Caco-2 (cell line): ENCODE measurements around the gene CHMP6. TPM values are rescaled to one million over a fixed set of nuclear protein-coding genes. Genes with fewer than 3 reads are reported as not detected.

Experiments
- BruUV-seq: library from RNA; stranded (reverse); fragments of 400-500 nt; replicated peaks from 2 replicates; lab custom pipeline; 2021; lab: Mats Ljungman, UMichigan
- CTCF ChIA-PET: fragments of 300-600 bp; sonication (Branson Sonifier 250); formaldehyde crosslinking; loops from one replicate; lab custom pipeline; 2022; ENCODE audit warnings: antibody characterized with exemption; lab: Charles Lee
- POLR2A ChIA-PET: fragments of 300-600 bp; sonication (Branson Sonifier 250); formaldehyde crosslinking; loops from one replicate; lab custom pipeline; 2022; ENCODE audit warnings: antibody characterized with exemption; lab: Charles Lee
- DNase-seq, 2 experiments: peaks; one replicate each; pipeline versions ENCODE4 v3.0.0 to v3.0.0-alpha.2; 2020 to 2022
- H3K27me3 ChIP-seq: replicated peaks from 2 replicates; pipeline ENCODE4 v1.6.0; 2011; ENCODE audit warnings: low read length; ENCODE audit not compliant: control insufficient read depth, insufficient read depth
- H3K36me3 ChIP-seq: 2 replicates; pipeline ENCODE4 v1.5.1; 2011; ENCODE audit warnings: low read length; ENCODE audit not compliant: control insufficient read depth, insufficient read depth
- H3K4me1 ChIP-seq: fragments of 250-450 bp; sonication (Bioruptor Pico); 2 replicates; pipeline ENCODE4 v1.5.1; 2020; ENCODE audit warnings: mild to moderate bottlenecking
- H3K4me3 ChIP-seq: 2 replicates; pipeline ENCODE4 v1.5.1; 2011; ENCODE audit warnings: low read depth, mild to moderate bottlenecking, control low read depth, low read length
- H3K9me3 ChIP-seq: fragments of 250-450 bp; sonication (Bioruptor Pico); 2 replicates; pipeline ENCODE4 v1.5.1; 2020; ENCODE audit warnings: mild to moderate bottlenecking, moderate library complexity
- H3K27ac Mint-ChIP-seq: one replicate; pipeline ENCODE4 v1.8.0; 2022; ENCODE audit warnings: mixed read lengths; ENCODE audit not compliant: unreplicated experiment
- H3K27me3 Mint-ChIP-seq: one replicate; pipeline ENCODE4 v1.8.0; 2022; ENCODE audit warnings: mixed read lengths; ENCODE audit not compliant: insufficient read depth, unreplicated experiment
- H3K36me3 Mint-ChIP-seq: one replicate; pipeline ENCODE4 v1.8.0; 2022; ENCODE audit warnings: mild to moderate bottlenecking, mixed read lengths; ENCODE audit not compliant: insufficient read depth, unreplicated experiment
- H3K4me1 Mint-ChIP-seq: one replicate; pipeline ENCODE4 v1.8.0; 2022; ENCODE audit warnings: low read depth, mixed read lengths; ENCODE audit not compliant: unreplicated experiment
- H3K4me3 Mint-ChIP-seq: one replicate; pipeline ENCODE4 v1.8.0; 2022; ENCODE audit warnings: mild to moderate bottlenecking, moderate library complexity, mixed read lengths; ENCODE audit not compliant: unreplicated experiment
- H3K9me3 Mint-ChIP-seq: one replicate; pipeline ENCODE4 v1.8.0; 2022; ENCODE audit warnings: mixed read lengths; ENCODE audit not compliant: unreplicated experiment
- intact Hi-C: fragments of 100-400 bp; cut with micrococcal nuclease; formaldehyde crosslinking; loops from one replicate; pipeline ENCODE4 v1.10.0; 2022; ENCODE audit not compliant: unreplicated experiment
- total RNA-seq: library from RNA; stranded (reverse); gene quantifications from 2 replicates; pipeline ENCODE4 v1.2.3, GENCODE V29; 2022
- TF ChIP-seq, protein P1 (sequence below), 2 experiments: fragments of 200-600 bp in 1 of 2; IDR thresholded peaks; 1 replicate in 1 of 2; 2 replicates in 1 of 2; pipeline versions ENCODE4 v1.5.1 to v1.8.0; 2011 to 2022; ENCODE audit warnings: antibody characterized with exemption in 1 of 2, control low read depth in 1 of 2, inconsistent platforms in 1 of 2, low read depth in 1 of 2, low read length in 1 of 2, mild to moderate bottlenecking in 1 of 2, moderate library complexity in 1 of 2; ENCODE audit not compliant: insufficient read depth in 1 of 2, severe bottlenecking in 1 of 2, unreplicated experiment in 1 of 2

The CHMP6 gene
- total RNA-seq, 1 experiment from 2014 or later = 23.2 TPM

DNA sequence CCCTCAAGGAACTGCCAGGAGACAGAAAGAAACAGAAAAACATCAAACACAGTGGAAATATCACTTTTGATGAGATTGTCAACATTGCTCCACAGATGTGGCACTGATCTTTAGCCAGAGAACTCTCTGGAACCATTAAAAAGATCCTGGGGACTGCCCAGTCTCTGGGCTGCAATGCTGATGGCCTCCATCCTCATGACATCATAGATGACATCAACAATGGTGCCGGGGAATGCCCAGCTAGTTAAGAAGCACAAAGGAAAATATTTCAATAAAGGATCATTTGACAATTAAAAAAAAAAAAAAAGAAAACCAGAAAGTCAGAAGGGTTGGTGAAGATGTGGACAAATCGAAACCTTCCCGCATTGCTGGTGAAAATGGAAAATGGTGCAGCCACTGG is 14.9 kb upstream of the CHMP6 start:
- no peaks in the 10 kb centered on the region for H3K36me3 ChIP-seq
- POLR2A ChIA-PET = no interaction called here
- no peak overlapping the region for H3K4me3 Mint-ChIP-seq
- H3K27ac Mint-ChIP-seq = no peak overlapping the region
- H3K27me3 Mint-ChIP-seq = peaks cover 7% of the 10 kb centered on the region
- DNase-seq = no peak
- BruUV-seq = no TSS peak
- no peaks in the 10 kb centered on the region for H3K9me3 Mint-ChIP-seq
- no peaks in the 10 kb centered on the region for H3K27me3 ChIP-seq
- no peaks in the 10 kb centered on the region for H3K36me3 Mint-ChIP-seq
- H3K4me3 ChIP-seq = no peak overlapping the region
- TF ChIP-seq, protein P1, sequence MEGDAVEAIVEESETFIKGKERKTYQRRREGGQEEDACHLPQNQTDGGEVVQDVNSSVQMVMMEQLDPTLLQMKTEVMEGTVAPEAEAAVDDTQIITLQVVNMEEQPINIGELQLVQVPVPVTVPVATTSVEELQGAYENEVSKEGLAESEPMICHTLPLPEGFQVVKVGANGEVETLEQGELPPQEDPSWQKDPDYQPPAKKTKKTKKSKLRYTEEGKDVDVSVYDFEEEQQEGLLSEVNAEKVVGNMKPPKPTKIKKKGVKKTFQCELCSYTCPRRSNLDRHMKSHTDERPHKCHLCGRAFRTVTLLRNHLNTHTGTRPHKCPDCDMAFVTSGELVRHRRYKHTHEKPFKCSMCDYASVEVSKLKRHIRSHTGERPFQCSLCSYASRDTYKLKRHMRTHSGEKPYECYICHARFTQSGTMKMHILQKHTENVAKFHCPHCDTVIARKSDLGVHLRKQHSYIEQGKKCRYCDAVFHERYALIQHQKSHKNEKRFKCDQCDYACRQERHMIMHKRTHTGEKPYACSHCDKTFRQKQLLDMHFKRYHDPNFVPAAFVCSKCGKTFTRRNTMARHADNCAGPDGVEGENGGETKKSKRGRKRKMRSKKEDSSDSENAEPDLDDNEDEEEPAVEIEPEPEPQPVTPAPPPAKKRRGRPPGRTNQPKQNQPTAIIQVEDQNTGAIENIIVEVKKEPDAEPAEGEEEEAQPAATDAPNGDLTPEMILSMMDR (IDR thresholded peaks at IDR 0.05; ENCODE audit: insufficient read depth in 1 of 2, low read depth in 1 of 2, low read length in 1 of 2, severe bottlenecking in 1 of 2, unreplicated experiment in 1 of 2) = no peak
- 0 out of 2 replicates have a peak, but pooled peaks cover 3% of the 10 kb centered on the region for H3K9me3 ChIP-seq
- intact Hi-C loops = no loop called here
- CTCF ChIA-PET = no interaction called here
- H3K4me1 ChIP-seq = peaks cover 9% of the 10 kb centered on the region; the same call in 1 of the 2 replicates
- peaks cover 11% of the 10 kb centered on the region for H3K4me1 Mint-ChIP-seq

DNA sequence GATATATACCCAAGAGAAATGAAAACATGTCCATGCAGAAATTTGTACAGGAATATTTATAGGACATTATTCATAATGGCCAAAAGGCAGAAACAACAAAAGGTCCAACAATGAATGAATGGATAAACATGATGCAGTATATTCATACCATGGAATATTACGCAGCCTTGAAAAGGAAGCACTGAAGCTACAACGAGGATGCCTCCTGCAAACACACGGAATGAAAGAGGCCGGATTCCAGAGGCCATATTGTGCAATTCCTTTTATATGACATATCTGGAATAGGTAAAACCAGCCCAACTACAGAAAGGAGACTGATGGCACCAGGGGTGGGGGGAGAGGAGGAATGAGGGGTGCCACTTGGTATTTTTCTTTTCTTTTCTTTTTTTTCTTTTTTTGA is 14.5 kb upstream of the CHMP6 start:
- CTCF ChIA-PET = no interaction called here

DNA sequence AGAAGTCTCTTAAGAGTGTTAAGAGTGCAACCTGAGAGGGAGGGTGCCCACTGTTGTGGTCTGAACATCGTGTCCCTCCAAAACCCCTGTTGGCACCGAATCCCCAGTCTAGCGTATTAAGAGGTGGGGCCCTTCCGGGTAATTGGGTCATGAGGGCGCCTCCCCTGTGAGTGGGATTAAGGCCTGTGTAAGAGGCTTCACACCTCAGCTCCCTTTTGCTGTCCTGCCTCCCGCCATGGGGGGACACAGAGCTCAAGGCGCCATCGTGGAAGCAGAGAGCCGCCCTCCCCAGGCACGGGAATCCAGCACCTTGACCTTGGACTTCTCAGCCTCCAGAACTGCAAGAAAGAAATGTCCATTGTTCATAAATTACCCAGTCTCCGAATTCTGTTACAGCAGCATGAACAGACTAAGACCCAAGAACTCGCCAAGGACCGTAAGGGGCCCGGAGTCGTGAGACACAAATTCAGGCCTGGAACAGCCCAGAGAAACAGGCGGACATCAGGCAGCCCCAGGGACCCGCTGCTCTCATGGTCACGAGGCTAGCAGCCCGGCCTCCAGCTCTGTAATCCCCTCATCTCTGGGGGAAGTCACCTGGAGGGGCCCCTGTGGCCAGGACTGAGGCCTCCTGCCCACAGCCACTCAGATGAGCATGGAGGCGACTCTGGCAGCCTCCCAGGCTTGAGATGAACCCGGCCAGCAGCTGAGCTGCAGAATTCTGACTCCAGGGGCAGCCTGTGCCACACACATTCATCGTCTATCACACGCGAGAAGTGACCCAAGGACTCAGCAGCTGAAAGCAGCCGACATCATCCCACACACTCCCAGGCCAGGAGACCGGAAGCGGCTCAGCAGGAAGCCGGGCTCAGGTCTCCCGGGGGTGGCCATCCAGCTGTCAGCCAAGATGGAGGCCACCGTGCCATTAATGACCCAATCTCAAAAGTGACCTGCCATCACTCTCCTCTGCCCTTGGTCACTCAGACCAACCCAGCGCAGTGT is 12.8 kb upstream of the CHMP6 start:
- peaks cover 9% of the 10 kb centered on the region; the same call in 1 of the 2 replicates for H3K4me1 ChIP-seq
- H3K4me3 Mint-ChIP-seq = no peak overlapping the region
- intact Hi-C loops = no loop called here
- no peaks in the 10 kb centered on the region for H3K36me3 Mint-ChIP-seq
- H3K27me3 ChIP-seq = no peaks in the 10 kb centered on the region
- H3K4me1 Mint-ChIP-seq = peaks cover 11% of the 10 kb centered on the region
- 0 out of 2 replicates have a peak, but pooled peaks cover 3% of the 10 kb centered on the region for H3K9me3 ChIP-seq
- POLR2A ChIA-PET = no interaction called here
- no peak overlapping the region for H3K27ac Mint-ChIP-seq
- no peaks in the 10 kb centered on the region for H3K9me3 Mint-ChIP-seq
- BruUV-seq = no TSS peak
- no peak for DNase-seq
- peaks cover 7% of the 10 kb centered on the region for H3K27me3 Mint-ChIP-seq
- CTCF ChIA-PET = interaction anchor here (0.6 kb wide), 1 partner anchor 33 kb away, joined by 3 read pairs; no protein-coding TSS in a partner anchor
- H3K36me3 ChIP-seq = no peaks in the 10 kb centered on the region
- H3K4me3 ChIP-seq = no peak overlapping the region
- TF ChIP-seq, protein P1 (IDR thresholded peaks at IDR 0.05; ENCODE audit: insufficient read depth in 1 of 2, low read depth in 1 of 2, low read length in 1 of 2, severe bottlenecking in 1 of 2, unreplicated experiment in 1 of 2) = no peak

More for the DNA sequence above, 14.5 kb upstream of the CHMP6 start:
- Mint-ChIP-seq H3K4me1 (peaks cover 11% of the 10 kb centered on the region), H3K4me3 (no peak overlapping the region), H3K27me3 (peaks cover 7% of the 10 kb centered on the region), H3K27ac (no peak overlapping the region), H3K9me3 (no peaks in the 10 kb centered on the region), H3K36me3 (no peaks in the 10 kb centered on the region)
- POLR2A ChIA-PET = no interaction called here
- no peak for DNase-seq
- no peaks in the 10 kb centered on the region for H3K27me3 ChIP-seq
- H3K4me3 ChIP-seq = no peak overlapping the region
- BruUV-seq = no TSS peak
- 0 out of 2 replicates have a peak, but pooled peaks cover 3% of the 10 kb centered on the region for H3K9me3 ChIP-seq
- TF ChIP-seq, protein P1 (IDR thresholded peaks at IDR 0.05; ENCODE audit: insufficient read depth in 1 of 2, low read depth in 1 of 2, low read length in 1 of 2, severe bottlenecking in 1 of 2, unreplicated experiment in 1 of 2) = no peak
- H3K36me3 ChIP-seq = no peaks in the 10 kb centered on the region
- intact Hi-C loops = no loop called here
- peaks cover 9% of the 10 kb centered on the region; the same call in 1 of the 2 replicates for H3K4me1 ChIP-seq
